Neural progenitor cell (in vitro differentiated cells): Measurements from ENCODE around the gene LTBP3. TPM values are rescaled to one million over a fixed set of nuclear protein-coding genes. Genes with fewer than 3 reads are reported as not detected.

Experiments used
- DNase-seq: peaks from one replicate; pipeline ENCODE4 v3.0.0-alpha.2; 2016; ENCODE audit warnings: low spot score
- H2AFZ ChIP-seq: fragments of 200-600 bp; sonication (generic); replicated peaks from 2 replicates; pipeline ENCODE4 v1.6.1; 2016; ENCODE audit warnings: antibody characterized with exemption
- H3F3A ChIP-seq: fragments of 200-600 bp; sonication (generic); 2 replicates; pipeline ENCODE4 v1.6.1; 2016; ENCODE audit warnings: antibody characterized with exemption, low read depth
- H3K27ac ChIP-seq: fragments of 200-600 bp; sonication (generic); 2 replicates; pipeline ENCODE4 v1.5.1; 2016; ENCODE audit warnings: mild to moderate bottlenecking
- H3K27me3 ChIP-seq: fragments of 200-600 bp; sonication (generic); 2 replicates; pipeline ENCODE4 v1.6.1; 2016; ENCODE audit warnings: mild to moderate bottlenecking, moderate library complexity
- H3K36me3 ChIP-seq: fragments of 200-600 bp; sonication (generic); 2 replicates; pipeline ENCODE4 v1.5.1; 2016
- H3K4me1 ChIP-seq: fragments of 200-600 bp; sonication (generic); 2 replicates; pipeline ENCODE4 v1.6.1; 2016; ENCODE audit warnings: mixed run types
- H3K4me2 ChIP-seq: fragments of 200-600 bp; sonication (generic); 2 replicates; pipeline ENCODE4 v1.6.1; 2016
- H3K4me3 ChIP-seq: fragments of 200-600 bp; sonication (generic); 2 replicates; pipeline ENCODE4 v1.5.1; 2016
- H3K79me2 ChIP-seq: fragments of 200-600 bp; sonication (generic); 2 replicates; pipeline ENCODE4 v1.6.1; 2016; ENCODE audit warnings: low read depth
- H3K9ac ChIP-seq: fragments of 200-600 bp; sonication (generic); 2 replicates; pipeline ENCODE4 v1.6.1; 2016
- H3K9me3 ChIP-seq: fragments of 200-600 bp; sonication (generic); 2 replicates; pipeline ENCODE4 v1.5.1; 2016; ENCODE audit warnings: low read depth
- H4K20me1 ChIP-seq: fragments of 200-600 bp; sonication (generic); 2 replicates; pipeline ENCODE4 v1.6.1; 2016; ENCODE audit warnings: low read depth
- H3K27ac Mint-ChIP-seq: 3 replicates; pipeline ENCODE4 v1.8.0; 2021; ENCODE audit warnings: mixed read lengths
- H3K27me3 Mint-ChIP-seq: 2 replicates; pipeline ENCODE4 v1.8.0; 2022; ENCODE audit warnings: low read depth, mild to moderate bottlenecking, inconsistent platforms, moderate library complexity, mixed read lengths; ENCODE audit not compliant: insufficient read depth
- H3K36me3 Mint-ChIP-seq: 3 replicates; pipeline ENCODE4 v1.8.0; 2021; ENCODE audit warnings: mixed read lengths
- H3K4me1 Mint-ChIP-seq: 3 replicates; pipeline ENCODE4 v1.8.0; 2021; ENCODE audit warnings: mixed read lengths
- H3K4me3 Mint-ChIP-seq: 3 replicates; pipeline ENCODE4 v1.8.0; 2021; ENCODE audit warnings: mild to moderate bottlenecking, moderate library complexity, mixed read lengths
- H3K9me3 Mint-ChIP-seq: 3 replicates; pipeline ENCODE4 v1.8.0; 2020; ENCODE audit warnings: mixed read lengths
- EZH2 ChIP-seq: fragments of 200-600 bp; sonication (generic); IDR thresholded peaks from 2 replicates; pipeline ENCODE4 v1.6.1; 2017; ENCODE audit warnings: antibody characterized with exemption, mild to moderate bottlenecking, moderate library complexity
- EZH2phosphoT487 ChIP-seq: fragments of 200-600 bp; sonication (generic); IDR thresholded peaks from 2 replicates; pipeline ENCODE4 v1.6.1; 2017; ENCODE audit warnings: antibody characterized with exemption
- total RNA-seq: library from RNA; depleted of rRNA; stranded (reverse); fragments of >200 nt; gene quantifications from 2 replicates; pipeline ENCODE4 v1.2.3, GENCODE V29; 2015; ENCODE audit warnings: low replicate concordance
- TF ChIP-seq, protein P1 (sequence below): fragments of 200-600 bp; sonication (generic); IDR thresholded peaks from 2 replicates; pipeline ENCODE4 v1.5.1; 2017; ENCODE audit warnings: antibody characterized with exemption, mild to moderate bottlenecking

The LTBP3 gene
- total RNA-seq, 1 donor from 2014 or later = 1.2 TPM

DNA sequence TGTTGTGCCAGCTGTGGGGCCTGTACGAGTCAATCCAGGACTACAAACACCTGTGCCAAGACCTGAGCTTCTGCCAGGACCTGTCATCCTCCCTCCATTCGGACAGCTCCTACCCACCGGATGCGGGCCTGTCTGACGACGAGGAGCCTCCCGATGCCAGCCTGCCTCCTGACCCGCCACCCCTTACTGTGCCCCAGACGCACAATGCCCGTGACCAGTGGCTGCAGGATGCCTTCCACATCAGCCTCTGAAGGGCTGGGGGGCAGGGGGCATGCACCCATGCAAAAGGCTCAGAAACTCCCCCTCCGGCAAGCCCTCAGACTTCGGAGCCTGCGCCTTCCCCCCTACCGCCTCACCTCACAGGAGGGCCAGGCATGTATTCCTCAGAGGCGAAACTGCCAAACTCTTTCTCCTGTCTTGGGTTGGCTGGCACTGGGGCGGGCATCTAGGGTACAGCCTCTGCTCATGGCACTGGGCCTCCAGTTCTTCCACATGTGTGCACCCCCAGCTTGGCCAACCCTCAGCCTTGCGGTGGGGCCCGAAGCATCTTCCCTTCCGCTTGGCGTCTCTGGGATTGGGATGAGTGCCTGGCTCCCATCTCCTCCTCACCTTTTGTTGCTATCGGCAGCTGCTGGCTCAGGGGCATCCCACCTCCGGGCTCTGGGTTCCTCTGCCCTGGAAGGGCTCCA lies 15.4 kb upstream of the LTBP3 start:
- Histone ChIP-seq H4K20me1 (peaks cover 56% of the 10 kb centered on the region), H3K36me3 (no peaks in the 10 kb centered on the region), H3K4me2 (peak overlapping the region; percentile 97), H3K4me1 (peaks cover 27% of the 10 kb centered on the region), H3K9ac (no peak overlapping the region), H3K9me3 (no peaks in the 10 kb centered on the region), H3K4me3 (peak overlapping the region; percentile 65), H2AFZ (no peak overlapping the region), H3K79me2 (peaks cover 31% of the 10 kb centered on the region), H3F3A (peaks cover 71% of the 10 kb centered on the region), H3K27me3 (peaks cover 48% of the 10 kb centered on the region), H3K27ac (no peak overlapping the region)
- peak overlapping the region; percentile 86 for H3K4me3 Mint-ChIP-seq
- peaks cover 27% of the 10 kb centered on the region for H3K27me3 Mint-ChIP-seq
- no peak for DNase-seq
- H3K27ac Mint-ChIP-seq = no peak overlapping the region
- peaks cover 10% of the 10 kb centered on the region for H3K36me3 Mint-ChIP-seq
- H3K4me1 Mint-ChIP-seq = peaks cover 59% of the 10 kb centered on the region
- TF ChIP-seq EZH2phosphoT487 (no peak), EZH2 (no peak)
- TF ChIP-seq, protein P1, sequence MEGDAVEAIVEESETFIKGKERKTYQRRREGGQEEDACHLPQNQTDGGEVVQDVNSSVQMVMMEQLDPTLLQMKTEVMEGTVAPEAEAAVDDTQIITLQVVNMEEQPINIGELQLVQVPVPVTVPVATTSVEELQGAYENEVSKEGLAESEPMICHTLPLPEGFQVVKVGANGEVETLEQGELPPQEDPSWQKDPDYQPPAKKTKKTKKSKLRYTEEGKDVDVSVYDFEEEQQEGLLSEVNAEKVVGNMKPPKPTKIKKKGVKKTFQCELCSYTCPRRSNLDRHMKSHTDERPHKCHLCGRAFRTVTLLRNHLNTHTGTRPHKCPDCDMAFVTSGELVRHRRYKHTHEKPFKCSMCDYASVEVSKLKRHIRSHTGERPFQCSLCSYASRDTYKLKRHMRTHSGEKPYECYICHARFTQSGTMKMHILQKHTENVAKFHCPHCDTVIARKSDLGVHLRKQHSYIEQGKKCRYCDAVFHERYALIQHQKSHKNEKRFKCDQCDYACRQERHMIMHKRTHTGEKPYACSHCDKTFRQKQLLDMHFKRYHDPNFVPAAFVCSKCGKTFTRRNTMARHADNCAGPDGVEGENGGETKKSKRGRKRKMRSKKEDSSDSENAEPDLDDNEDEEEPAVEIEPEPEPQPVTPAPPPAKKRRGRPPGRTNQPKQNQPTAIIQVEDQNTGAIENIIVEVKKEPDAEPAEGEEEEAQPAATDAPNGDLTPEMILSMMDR = no peak
- H3K9me3 Mint-ChIP-seq = no peaks in the 10 kb centered on the region

DNA sequence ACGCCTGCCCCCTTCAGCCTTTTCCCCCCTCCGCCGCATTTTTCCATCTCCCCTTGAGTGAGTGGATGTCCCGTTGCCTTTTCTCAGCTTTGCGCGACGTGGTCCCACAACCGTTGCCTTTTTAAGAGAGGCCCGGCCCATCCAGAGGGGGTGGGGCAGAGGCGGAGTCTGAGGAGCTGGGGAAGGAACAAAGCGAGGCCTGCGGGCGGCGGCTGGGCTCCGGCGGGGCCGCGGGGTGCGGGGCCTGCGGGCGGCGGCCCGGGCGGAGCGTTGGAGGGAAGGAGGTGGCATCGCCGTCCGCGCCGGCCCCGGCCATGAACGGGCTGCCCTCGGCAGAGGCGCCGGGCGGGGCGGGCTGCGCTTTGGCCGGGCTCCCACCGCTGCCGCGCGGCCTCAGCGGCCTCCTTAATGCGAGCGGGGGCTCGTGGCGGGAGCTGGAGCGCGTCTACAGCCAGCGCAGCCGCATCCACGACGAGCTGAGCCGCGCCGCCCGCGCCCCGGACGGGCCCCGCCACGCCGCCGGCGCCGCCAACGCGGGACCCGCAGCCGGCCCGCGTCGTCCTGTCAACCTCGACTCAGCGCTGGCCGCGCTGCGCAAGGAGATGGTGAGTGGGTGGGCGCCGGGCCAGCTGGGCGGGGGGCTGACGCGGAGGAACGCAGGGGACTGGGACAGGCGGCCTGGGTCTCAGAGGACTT lies 14.3 kb upstream of the LTBP3 start, which contains the start of gene FAM89B:
FAM89B (plus strand) TSS at position 183 of the 696 bp plus-strand sequence; CDS start at position 315, 132 bp downstream.
- H3K4me1 Mint-ChIP-seq = peaks cover 55% of the 10 kb centered on the region
- no peaks in the 10 kb centered on the region for H3K36me3 ChIP-seq
- H3K4me2 ChIP-seq = peak within 1 kb of the TSS; percentile 97
- peaks cover 13% of the 10 kb centered on the region for H3K36me3 Mint-ChIP-seq
- no peak within 1 kb of the TSS for H3K27ac ChIP-seq
- H3K4me3 Mint-ChIP-seq = peak within 1 kb of the TSS; percentile 90
- peak; percentile 91 for DNase-seq
- H2AFZ ChIP-seq = no peak within 1 kb of the TSS
- TF ChIP-seq EZH2phosphoT487 (no peak), EZH2 (no peak)
- TF ChIP-seq, protein P1 = no peak
- H3F3A ChIP-seq = peaks cover 72% of the 10 kb centered on the region
- peaks cover 37% of the 10 kb centered on the region for H3K27me3 ChIP-seq
- peaks cover 40% of the 10 kb centered on the region for H3K79me2 ChIP-seq
- peak within 1 kb of the TSS; percentile 21 for H3K27ac Mint-ChIP-seq
- no peaks in the 10 kb centered on the region for H3K9me3 Mint-ChIP-seq
- H3K4me1 ChIP-seq = peaks cover 27% of the 10 kb centered on the region
- H3K9ac ChIP-seq = no peak within 1 kb of the TSS
- peak within 1 kb of the TSS; percentile 93 for H3K4me3 ChIP-seq
- H4K20me1 ChIP-seq = peaks cover 56% of the 10 kb centered on the region
- peaks cover 25% of the 10 kb centered on the region for H3K27me3 Mint-ChIP-seq
- H3K9me3 ChIP-seq = no peaks in the 10 kb centered on the region

DNA sequence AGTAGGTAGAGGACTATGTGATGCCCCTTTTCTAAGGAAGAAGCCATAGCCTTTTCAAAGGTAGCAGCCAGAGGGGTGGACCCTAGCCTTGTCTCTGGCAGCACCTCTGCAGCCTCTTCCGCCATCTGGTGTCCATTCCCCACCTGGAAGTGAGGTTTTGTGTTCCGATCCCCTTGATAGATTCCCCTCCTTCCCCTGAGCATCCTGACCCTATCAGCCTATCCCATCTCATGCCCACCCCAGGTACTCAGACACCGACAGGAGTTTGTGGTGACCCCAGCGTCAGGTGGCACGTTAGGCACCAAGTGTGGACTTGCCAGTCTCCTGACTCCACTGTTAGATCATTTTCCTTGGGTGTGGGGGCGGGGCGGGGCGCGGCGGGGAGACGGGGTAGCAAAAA lies 13.8 kb upstream of the LTBP3 start:
- TF ChIP-seq, protein P1 = peak; percentile 51
- no peak for TF ChIP-seq EZH2
- Mint-ChIP-seq H3K27ac (no peak overlapping the region), H3K4me1 (peaks cover 56% of the 10 kb centered on the region), H3K4me3 (peak overlapping the region; percentile 90), H3K36me3 (peaks cover 13% of the 10 kb centered on the region), H3K27me3 (peaks cover 25% of the 10 kb centered on the region), H3K9me3 (no peaks in the 10 kb centered on the region)
- no peak overlapping the region for H2AFZ ChIP-seq
- H3K4me1 ChIP-seq = peaks cover 27% of the 10 kb centered on the region
- no peak overlapping the region for H3K9ac ChIP-seq
- H3K79me2 ChIP-seq = peaks cover 40% of the 10 kb centered on the region
- DNase-seq = peak; percentile 86
- peaks cover 32% of the 10 kb centered on the region for H3K27me3 ChIP-seq
- H3F3A ChIP-seq = peaks cover 72% of the 10 kb centered on the region
- peak overlapping the region; percentile 65 for H3K4me3 ChIP-seq
- peak overlapping the region; percentile 97 for H3K4me2 ChIP-seq
- H3K27ac ChIP-seq = no peak overlapping the region
- no peaks in the 10 kb centered on the region for H3K36me3 ChIP-seq
- H4K20me1 ChIP-seq = peaks cover 52% of the 10 kb centered on the region
- no peaks in the 10 kb centered on the region for H3K9me3 ChIP-seq
